HG03139 (cell line): Measurements from ENCODE around the gene HMGCS2.

Source experiments
- ATAC-seq: cut with Tn5 transposase; IDR thresholded peaks from one replicate; pipeline ENCODE4 v1.9.1; 2021; ENCODE audit not compliant: unreplicated experiment

Gene HMGCS2

DNA sequence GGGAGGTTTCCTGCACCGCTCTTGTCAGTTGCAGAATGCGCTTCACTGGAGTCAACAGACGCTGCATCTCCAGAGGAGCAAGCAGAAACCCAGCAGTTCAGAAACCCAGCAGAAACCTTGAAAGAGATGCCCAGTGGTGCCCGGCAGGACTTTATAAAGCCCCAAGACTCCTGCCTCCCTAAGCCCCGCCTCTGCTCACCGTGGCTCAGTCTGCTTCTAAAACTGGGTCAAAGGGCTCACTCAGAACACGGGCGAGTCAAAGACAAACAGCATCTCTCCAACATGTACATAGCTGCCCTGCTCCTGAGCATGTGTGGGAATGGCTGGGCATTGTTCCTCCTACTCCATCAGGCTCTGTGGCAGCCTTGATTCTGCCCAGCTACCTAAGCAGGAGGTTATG, at the start of gene HMGCS2:
TSS of gene HMGCS2 (minus strand) at position 128 of the 400 bp plus-strand sequence. CDS start at position 67, 61 bp downstream.
- no peak for ATAC-seq

GRCh38 chr1:119818181-119818580, 49.5 kb upstream of the HMGCS2 start:
- no peak for ATAC-seq

DNA sequence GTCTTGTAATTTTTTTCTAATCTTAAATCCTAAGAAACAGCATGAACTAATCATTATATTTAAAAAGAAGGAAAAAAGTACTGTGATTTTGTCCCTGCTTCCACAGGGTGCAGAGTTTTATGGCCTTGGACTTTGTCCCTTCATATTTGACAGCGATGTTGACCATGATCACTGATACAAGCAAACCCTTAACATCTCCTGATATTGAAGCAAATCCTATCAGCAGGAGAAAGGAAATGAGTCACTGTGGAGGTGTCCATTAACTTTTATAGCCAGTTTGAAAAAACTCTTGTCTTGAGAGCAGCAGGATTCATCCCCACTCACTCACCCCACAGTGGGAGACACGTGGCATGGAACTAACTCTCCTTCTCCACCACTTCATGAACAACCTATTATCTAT, 47.7 kb upstream of the HMGCS2 start:
- ATAC-seq: no peak

- ATAC-seq: no peak
Measured at GRCh38 chr1:119815928-119816327, 47.2 kb upstream of the HMGCS2 start.

DNA sequence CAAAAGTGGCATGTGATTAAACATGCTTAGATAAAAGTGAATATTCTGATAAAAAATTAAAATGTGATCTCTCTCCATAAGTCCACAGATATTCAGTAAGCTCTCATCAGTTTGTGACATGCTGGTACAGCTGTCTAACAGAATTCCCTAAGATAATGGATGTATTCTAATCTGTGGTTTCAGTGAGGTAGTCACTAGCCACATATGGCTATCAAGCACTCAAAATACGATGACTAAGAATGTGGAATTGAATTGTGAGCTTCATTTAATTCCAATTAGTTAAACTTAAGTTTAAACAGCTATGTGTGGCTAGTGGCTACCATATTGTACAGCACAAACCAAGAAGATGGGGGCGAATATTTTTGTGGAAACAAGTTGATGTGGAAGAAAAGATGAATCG, 46.7 kb upstream of the HMGCS2 start:
- ATAC-seq: no peak

DNA sequence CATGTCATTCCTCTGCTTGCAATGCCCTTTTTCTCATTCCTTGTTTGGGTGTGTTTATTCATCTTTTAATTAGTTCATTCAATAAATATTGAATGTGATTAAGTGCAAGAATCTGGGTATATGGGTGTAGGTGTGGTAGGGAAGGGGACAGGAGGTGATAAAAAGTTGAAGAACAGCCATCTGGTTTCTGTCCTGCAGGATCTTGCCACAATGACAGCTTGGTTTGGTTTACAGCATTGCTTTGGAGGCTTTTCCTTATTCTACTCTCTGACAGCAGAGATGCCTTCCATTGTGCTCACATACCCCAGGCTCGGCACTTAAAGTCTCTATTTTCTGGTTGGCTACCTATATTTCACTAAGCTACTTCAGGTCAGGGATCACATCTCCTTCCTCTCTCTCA, 45.6 kb upstream of the HMGCS2 start:
- ATAC-seq: no peak

DNA sequence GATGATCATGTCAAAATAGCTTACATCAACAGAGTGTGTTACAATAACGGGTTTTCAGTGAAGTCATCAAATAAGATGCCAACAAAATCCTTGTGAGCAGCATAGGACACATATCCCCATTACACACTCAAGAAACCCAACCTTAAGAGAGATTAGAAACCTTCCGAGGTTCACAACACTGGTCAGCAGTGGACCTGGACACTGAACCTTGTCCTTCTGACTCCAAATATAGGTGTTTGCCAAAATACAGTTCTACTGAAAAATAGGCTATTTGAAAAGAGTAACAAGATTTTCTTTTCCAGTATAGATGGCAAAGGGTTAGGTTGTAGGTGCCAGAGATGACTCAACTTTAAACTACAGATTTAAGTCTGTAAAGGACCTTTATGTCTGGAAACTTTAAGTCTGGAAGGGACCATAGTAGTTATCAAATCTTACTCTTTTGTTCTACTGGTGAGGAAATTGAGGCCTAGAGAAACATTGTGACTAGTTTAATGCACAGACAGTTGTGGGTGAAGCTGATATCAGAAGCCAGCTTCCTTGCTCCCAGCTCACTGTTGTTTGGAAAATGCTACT, 43.4 kb upstream of the HMGCS2 start:
- no peak for ATAC-seq

GRCh38 chr1:119811387-119811786, 42.7 kb upstream of the HMGCS2 start, which contains the start of gene REG4:
REG4 (minus strand) TSS chr1:119811460; CDS start chr1:119808769, 2,691 bp downstream.
- ATAC-seq: no peak

DNA sequence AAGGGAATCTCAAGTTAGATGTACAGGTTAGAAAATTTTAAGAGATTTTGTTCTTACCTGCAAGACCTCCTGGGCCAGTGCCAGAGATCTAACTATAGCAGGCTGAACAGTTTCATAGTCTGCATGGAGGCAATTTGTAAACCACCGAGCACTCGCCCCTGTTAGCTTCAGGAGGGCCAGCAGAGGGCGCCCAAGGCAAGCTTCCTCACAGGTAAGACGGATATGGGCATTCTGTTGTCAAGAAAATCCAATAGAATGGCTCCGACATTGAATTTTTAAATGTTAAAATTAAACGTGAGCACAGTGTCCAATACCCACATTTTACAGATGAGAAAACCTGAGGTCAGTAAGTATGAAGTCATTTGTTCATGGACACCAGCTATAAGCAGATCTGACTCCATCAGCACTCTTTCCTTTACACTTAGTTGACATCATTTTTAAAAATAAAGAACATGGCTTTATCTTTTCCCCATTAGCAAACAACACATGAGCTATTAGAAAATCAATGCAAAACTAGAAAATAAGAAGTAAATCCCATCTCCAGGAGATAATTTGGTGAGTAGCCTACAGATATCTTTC, 40.4 kb upstream of the HMGCS2 start:
- no peak for ATAC-seq

- no peak for ATAC-seq
Measured at GRCh38 chr1:119808491-119808890, 39.8 kb upstream of the HMGCS2 start.

DNA sequence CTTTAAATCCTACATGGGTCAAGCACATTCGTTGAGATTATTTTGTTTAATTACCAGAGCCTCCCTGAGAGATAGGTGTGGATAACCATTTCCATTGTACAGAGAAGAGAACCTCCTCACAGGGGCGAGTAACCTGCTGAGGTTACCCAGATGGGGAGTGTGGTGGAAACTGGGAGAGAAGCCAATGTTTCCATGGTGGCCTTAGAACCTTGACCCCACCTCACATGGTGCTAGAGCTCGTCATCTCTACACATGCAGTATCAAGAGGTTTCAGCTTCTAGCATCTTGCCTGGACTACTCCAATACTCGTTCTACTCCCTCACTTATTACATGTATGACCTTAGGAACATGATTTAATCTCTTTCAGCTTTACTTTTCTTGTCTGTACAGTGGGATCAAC, 37.8 kb upstream of the HMGCS2 start:
- ATAC-seq: no peak

DNA sequence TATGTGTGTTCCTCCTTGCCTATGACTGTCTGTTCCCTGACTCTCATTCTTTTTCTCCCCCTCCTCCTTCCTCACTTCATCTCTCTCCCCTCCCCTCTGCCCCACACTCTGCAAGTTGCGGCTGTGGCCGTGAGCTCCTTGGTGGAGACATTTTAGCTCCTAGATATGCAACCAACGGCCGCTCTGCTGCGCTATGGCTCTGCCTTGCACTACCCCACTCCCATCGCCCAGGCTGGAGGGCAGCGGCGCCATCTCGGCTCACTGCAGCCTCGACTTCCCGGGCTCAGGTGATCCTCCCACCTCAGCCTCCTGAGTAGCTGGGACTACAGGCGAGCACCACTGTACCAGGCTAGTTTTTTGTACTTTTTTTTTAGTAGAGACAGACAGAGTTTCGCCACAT, 37.0 kb upstream of the HMGCS2 start:
- ATAC-seq: no peak

DNA sequence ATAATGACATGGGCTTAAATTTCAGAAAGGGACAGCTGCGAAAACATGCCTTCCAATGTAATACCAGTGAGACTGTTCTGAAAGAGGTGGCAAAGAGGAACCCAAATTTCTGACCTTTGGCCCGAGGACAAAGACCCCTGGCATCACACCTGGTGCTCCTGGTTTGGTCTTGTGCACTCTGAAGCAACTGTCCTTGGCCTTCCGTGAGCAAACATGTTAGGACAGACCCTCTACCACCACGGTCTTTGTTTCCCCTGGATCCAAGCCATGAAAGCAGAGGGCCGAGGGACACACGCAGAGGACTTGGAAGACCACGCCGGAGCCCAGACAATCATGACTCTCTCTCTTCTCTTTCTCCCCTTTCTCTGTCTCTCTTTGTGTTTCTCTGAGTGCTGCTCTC, 36.5 kb upstream of the HMGCS2 start:
- no peak for ATAC-seq

DNA sequence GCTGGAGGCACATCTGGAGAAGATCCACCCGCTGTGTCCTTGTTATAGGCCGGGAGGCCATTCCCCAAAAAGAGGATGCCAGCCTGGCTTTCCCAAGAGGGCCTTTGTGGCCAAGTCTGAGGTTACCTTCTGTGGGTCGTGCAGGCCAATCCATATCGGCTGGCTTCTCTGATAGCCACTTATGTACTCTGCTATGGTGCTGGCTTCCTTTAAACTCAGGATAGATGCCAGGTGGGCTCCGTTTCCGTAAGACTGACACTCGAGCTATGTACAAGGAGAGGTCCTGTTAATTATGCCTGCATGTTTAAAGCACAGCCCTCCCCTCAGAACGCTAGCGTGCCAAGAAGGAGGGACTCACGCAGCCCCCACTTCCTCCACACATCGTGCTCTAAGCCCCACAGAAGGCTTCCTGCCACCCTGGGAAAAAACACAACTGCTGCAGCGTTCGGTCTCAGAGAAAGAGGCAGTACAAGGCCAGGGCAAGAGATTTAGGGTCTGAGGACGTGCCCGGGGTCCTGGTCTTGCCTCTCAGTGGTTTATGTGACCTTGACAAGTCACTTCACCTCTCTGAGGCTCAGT, 31.0 kb upstream of the HMGCS2 start:
- no peak for ATAC-seq

GRCh38 chr1:119799003-119799402, 30.3 kb upstream of the HMGCS2 start:
- no peak for ATAC-seq

- no peak for ATAC-seq
Measured at GRCh38 chr1:119797606-119798005, 28.9 kb upstream of the HMGCS2 start.

DNA sequence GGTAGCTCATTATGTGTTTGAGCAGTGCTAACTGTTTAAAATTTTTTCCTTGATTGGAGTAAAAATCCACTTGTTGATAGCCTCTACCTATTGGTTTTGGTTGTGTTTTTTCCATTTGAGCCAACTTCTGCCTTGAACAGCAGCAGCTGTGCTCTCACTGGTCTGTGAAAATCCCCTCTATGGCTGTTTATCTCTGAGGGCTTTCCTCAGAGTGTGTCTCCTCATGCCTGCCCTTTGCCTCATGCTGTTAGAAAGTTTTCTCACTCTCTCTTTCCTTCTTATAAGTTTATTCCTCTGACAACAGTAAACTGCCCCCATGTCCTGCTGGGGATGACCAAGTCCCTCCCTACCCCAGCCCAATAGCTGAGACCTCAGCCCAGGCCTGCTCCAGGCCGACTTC, 28.5 kb upstream of the HMGCS2 start:
- ATAC-seq: no peak

DNA sequence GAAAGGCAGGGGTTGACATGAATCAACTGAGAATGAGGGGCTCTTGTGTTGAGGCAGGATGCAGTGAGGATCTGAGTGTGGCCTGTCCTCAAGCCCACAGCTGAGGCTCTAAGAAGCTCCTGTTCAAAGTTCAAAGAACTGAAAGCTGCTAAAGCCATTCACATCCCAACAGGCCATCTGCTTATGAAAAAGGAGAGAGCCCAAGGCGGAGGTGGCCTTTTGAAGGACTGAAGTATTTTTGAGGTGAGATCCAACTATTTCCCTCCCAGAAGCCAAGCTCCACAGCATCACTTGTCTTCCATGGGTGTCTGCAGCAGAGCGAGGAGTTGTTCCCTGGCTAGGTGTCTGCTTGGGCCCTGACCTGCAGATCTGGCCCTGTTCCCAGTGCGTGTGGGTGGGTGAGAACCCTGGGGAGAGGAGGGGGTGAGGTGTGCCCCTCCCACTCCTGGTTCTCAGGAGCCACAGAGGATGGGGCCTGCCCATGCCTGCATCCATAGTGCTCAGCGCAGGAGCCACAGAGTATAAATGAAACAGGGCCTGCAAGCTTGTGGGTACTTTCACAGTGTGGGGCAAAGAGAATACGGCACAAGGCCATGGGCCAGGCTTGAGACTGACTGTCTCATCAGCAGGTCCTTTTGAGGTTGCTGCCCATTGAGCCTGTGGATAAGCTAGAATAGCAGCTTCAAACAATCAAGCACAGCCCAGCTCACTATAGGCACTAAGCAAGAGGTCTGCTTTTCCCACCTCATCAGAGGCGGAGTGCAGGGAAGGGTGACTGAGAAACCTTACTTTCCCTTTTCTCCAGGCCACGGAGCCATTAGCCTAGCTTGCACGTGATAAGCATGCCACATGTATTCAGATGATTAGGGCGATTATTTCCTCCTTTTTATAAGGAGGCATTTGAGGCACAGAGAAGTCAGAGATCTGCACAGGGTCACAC, 26.8 kb upstream of the HMGCS2 start:
- ATAC-seq: no peak

DNA sequence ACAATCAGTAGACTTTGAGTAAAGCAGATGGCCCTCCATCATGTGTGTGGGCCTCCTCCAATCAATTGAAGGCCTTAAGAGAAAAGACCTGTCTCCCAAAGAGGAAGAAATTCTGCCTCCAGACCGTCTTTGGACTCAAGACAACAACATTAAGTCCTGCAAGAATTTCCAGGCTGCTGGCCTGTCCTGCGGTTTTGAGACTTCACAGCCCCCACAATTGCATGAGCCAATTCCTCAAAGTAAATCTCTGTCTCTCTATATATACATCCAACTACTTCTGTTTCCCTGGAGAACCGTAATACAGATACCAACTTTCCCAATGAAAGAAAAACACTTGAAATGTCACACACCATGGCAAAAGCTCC, 26.2 kb upstream of the HMGCS2 start:
- no peak for ATAC-seq

DNA sequence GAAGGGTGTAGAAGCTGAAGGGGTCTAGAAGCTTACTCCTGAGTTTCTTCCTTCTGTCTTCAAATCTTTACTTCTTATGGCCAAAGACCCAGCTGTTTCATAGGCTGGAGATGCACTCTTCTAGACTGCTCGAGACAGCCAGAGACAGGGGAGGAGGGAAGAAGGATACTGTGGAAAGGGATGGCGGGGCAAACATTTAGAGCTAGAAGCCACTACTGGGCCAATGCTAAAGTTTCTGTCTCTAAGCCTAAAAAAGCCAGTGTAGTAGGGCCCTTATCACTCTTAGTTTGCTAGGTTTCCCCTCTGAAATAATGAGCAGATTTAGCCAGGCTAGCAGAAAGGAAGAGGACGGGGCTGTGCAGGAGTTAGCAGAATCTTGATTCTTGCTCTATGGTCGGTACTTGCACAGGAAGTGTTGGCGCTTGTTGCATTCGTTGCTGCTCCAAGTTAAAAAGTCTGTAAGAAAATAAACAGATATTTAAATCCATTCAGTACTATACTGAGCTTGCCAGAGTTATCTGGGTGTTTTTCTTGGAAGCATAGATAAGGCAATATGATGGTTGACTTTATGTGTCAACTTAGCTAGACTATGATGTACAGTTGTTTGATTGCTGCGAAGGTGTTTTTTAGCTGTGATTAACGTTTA, 25.6 kb upstream of the HMGCS2 start:
- no peak for ATAC-seq

GRCh38 chr1:119791377-119791776, 22.7 kb upstream of the HMGCS2 start:
- ATAC-seq: no peak
